CD8-positive, alpha-beta memory T cell (primary cell): ENCODE results near the gene TMUB1. TPM values are rescaled to one million over a fixed set of nuclear protein-coding genes. Genes with fewer than 3 reads are reported as not detected.

ENCODE experiments used
- CTCF ChIA-PET: fragments of 350-600 bp; sonication (Branson Sonifier 250); formaldehyde crosslinking; loops from one replicate; lab custom pipeline; 2021; ENCODE audit warnings: antibody characterized with exemption; lab: Charles Lee
- POLR2A ChIA-PET: fragments of 350-600 bp; sonication (Branson Sonifier 250); formaldehyde crosslinking; loops from one replicate; lab custom pipeline; 2021; ENCODE audit warnings: antibody characterized with exemption; lab: Charles Lee
- DNase-seq, 5 donors: peaks; one replicate each; pipeline versions ENCODE4 v3.0.0 to v3.0.0-alpha.2; 2020 to 2022; ENCODE audit warnings: mixed read lengths in 1 of 5
- H3K27ac ChIP-seq: one replicate; pipeline ENCODE4 v1.7.0; 2013; ENCODE audit warnings: low read depth, mild to moderate bottlenecking, low read length, moderate library complexity
- H3K27me3 ChIP-seq: 2 replicates; pipeline ENCODE4 v1.7.0; 2013; ENCODE audit warnings: low read length, mild to moderate bottlenecking; ENCODE audit not compliant: insufficient read depth, poor library complexity, severe bottlenecking
- H3K36me3 ChIP-seq: 2 replicates; pipeline ENCODE4 v1.7.0; 2013; ENCODE audit warnings: mild to moderate bottlenecking, low read length, moderate library complexity; ENCODE audit not compliant: insufficient read depth
- H3K4me1 ChIP-seq: 2 replicates; pipeline ENCODE4 v1.7.0; 2013; ENCODE audit warnings: mild to moderate bottlenecking, low read length, moderate library complexity; ENCODE audit not compliant: insufficient read depth
- H3K4me3 ChIP-seq: 2 replicates; pipeline ENCODE4 v1.7.0; 2013; ENCODE audit warnings: mild to moderate bottlenecking, low read length
- H3K9me3 ChIP-seq: 2 replicates; pipeline ENCODE4 v1.7.0; 2013; ENCODE audit warnings: mild to moderate bottlenecking, low read length
- H3K27ac Mint-ChIP-seq, 8 donors: one replicate each; pipeline ENCODE4 v1.8.0; 2020 to 2021; ENCODE audit warnings: mixed read lengths in 8 of 8, mild to moderate bottlenecking in 6 of 8, inconsistent platforms in 3 of 8, moderate library complexity in 3 of 8
- H3K27me3 Mint-ChIP-seq, 2 donors: one replicate each; pipeline ENCODE4 v1.8.0; 2020 to 2021; ENCODE audit warnings: mixed read lengths in 2 of 2, mild to moderate bottlenecking in 1 of 2, moderate library complexity in 1 of 2
- H3K36me3 Mint-ChIP-seq, 3 donors: one replicate each; pipeline ENCODE4 v1.8.0; 2020 to 2021; ENCODE audit warnings: mixed read lengths in 3 of 3, inconsistent platforms in 1 of 3, mild to moderate bottlenecking in 1 of 3
- H3K4me1 Mint-ChIP-seq, 3 donors: one replicate each; pipeline ENCODE4 v1.8.0; 2020 to 2021; ENCODE audit warnings: mixed read lengths in 3 of 3, inconsistent platforms in 1 of 3, mild to moderate bottlenecking in 1 of 3
- H3K4me3 Mint-ChIP-seq, 7 donors: one replicate each; pipeline ENCODE4 v1.8.0; 2020 to 2021; ENCODE audit warnings: mixed read lengths in 7 of 7, mild to moderate bottlenecking in 6 of 7, moderate library complexity in 4 of 7, inconsistent platforms in 2 of 7
- H3K9me3 Mint-ChIP-seq, 5 donors: one replicate each; pipeline ENCODE4 v1.8.0; 2020 to 2022; ENCODE audit warnings: mixed read lengths in 5 of 5, mild to moderate bottlenecking in 3 of 5, moderate library complexity in 2 of 5, inconsistent platforms in 1 of 5
- polyA plus RNA-seq: library from polyadenylated mRNA; unstranded; fragments of 300-500 nt; fragmentation: Illumina TruSeq; gene quantifications from one replicate; pipeline ENCODE4 v1.2.3, GENCODE V29; 2021
- total RNA-seq, 2 experiments: library from RNA; stranded (reverse); gene quantifications; one replicate each; pipeline ENCODE4 v1.2.3, GENCODE V29; 2021

The TMUB1 gene
- total and polyA plus RNA-seq, 3 experiments from 2014 or later = 69.7 to 83.5 (median 81.7) TPM

DNA sequence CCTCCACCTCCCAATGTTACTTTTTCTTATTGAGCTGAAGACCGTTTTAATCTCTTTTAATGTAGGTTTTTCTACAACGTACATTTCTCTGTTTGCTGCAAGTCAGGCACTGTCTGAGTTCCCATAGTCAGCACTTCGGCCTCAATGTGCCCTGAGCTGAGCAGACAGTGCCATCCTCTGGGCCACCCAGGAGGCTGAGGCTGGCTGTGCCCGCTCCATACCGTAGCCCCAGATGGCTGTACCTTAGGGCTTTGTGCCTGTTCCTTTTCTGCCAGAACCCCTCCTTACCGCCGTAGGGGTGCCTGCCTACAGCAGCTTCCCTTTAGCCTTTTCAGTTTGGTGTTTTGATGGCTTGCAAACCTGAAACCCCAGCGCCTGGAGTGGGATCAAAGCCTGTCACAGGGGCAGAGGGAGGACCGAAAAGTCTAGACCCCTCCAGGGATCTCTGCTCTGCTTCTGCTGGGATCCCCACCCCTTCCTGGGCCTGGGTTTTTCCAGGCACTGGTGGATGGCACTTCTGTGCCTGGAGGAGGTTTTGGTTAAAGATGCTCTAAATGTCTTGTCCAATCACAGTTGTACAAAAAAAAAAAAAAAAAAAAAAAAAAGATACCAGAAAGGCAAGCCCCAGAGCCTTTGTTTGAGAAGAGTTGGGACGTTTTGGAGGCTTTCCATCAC is 12.0 kb upstream of the TMUB1 start:
- Mint-ChIP-seq H3K4me3 (no peak overlapping the region), H3K4me1 (peaks cover 0 to 1% (median 0%) of the 10 kb centered on the region in 3 donors), H3K27ac (no peak overlapping the region), H3K36me3 (no peaks in the 10 kb centered on the region), H3K27me3 (no peaks in the 10 kb centered on the region), H3K9me3 (no peaks in the 10 kb centered on the region)
- ChIA-PET CTCF (interaction anchor here (0.7 to 1.3 kb wide), 5 partner anchors 16 to 133 kb away, joined by 3 to 4 read pairs (median 3); partner anchors contain the start of gene ABCB8), POLR2A (interaction anchor here (1.3 kb wide), 1 partner anchor 15 kb away, joined by 3 read pairs; the partner anchor contains the start of gene FASTK)
- no peak for DNase-seq
- no peak overlapping the region for H3K4me3 ChIP-seq
- H3K4me1 ChIP-seq = no peaks in the 10 kb centered on the region
- H3K36me3 ChIP-seq = no peaks in the 10 kb centered on the region
- H3K27me3 ChIP-seq = no peaks in the 10 kb centered on the region
- H3K27ac ChIP-seq = no peak overlapping the region
- H3K9me3 ChIP-seq = no peaks in the 10 kb centered on the region

DNA sequence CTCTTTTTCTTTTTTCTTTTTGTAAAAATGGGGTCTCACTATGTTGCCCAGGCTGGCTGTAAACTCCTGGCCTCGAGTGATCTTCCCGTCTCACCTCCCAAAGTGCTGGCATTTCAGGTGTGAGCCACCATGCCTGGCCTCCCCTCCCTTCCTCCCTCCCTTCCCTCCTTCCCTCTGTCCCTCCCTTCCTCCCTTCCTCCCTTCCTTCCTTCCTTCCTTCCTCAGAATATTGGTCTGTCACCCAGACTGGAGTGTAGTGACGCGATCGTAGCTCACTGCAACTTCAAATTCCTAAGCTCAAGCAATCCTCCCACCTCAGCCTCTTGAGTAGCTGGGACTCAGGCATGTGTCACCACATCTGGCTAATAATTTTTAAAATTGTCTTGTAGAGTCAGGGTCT is 11.4 kb upstream of the TMUB1 start:
- no peak overlapping the region for H3K4me3 Mint-ChIP-seq
- POLR2A ChIA-PET = no interaction called here

DNA sequence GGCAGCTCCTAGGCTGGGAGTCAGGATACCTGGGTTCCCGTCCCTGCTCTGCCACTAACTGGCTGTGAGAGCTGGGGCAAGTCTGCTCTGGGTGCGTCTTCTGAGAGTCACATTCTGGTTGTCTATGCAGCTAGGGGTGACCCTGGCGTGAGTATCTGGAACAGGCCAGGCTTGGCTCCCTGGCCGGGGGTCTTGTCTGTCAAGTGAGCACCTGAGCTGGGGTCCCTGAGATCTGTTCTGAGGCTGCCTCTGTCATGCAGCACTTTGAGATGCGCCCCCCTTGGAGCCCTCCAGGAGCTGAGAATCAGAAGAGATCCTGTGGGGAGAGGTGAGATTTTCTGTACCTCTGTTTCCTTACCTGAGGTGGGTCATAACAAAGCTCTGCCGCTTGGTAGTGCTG is 10.5 kb upstream of the TMUB1 start:
- Mint-ChIP-seq H3K9me3 (no peaks in the 10 kb centered on the region), H3K36me3 (no peaks in the 10 kb centered on the region)
- POLR2A ChIA-PET = no interaction called here

More for the DNA sequence above, 11.4 kb upstream of the TMUB1 start:
- no peaks in the 10 kb centered on the region for H3K27me3 Mint-ChIP-seq
- H3K4me1 Mint-ChIP-seq = peaks cover 0 to 3% (median under 1%) of the 10 kb centered on the region in 3 donors
- no peaks in the 10 kb centered on the region for H3K36me3 ChIP-seq
- H3K4me1 ChIP-seq = no peaks in the 10 kb centered on the region
- no peak for DNase-seq
- no peak overlapping the region for H3K4me3 ChIP-seq
- no peaks in the 10 kb centered on the region for H3K9me3 ChIP-seq
- no peak overlapping the region for H3K27ac Mint-ChIP-seq
- H3K36me3 Mint-ChIP-seq = no peaks in the 10 kb centered on the region
- H3K9me3 Mint-ChIP-seq = no peaks in the 10 kb centered on the region
- H3K27me3 ChIP-seq = no peaks in the 10 kb centered on the region
- no peak overlapping the region for H3K27ac ChIP-seq
- CTCF ChIA-PET = interaction anchor here (0.7 to 1.3 kb wide), 5 partner anchors 10 to 132 kb away, joined by 3 to 4 read pairs (median 3); partner anchors contain the start of gene ABCB8

DNA sequence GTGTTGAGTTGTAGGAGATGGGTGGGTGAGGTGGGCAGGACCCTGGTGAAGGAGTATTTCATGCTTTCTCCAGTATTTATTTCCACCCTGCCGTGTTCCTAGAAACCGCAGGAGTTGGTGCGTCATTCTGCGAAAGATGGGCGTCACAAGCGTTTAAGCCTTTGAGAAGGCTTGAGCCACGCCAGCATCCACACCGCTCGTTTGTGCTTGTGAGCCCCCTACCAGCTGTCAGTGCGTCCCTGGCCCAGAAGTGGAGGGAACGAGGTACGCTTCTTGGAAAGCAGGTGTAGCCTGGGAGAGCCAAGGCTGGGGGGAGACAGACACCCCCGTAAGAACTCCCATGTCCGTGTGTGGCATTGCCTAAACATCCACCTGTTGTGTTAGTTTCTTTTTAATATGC is 8.7 kb upstream of the TMUB1 start:
- Mint-ChIP-seq H3K4me3 (peak overlapping the region in 1 of 7 donors; percentile 3), H3K36me3 (no peaks in the 10 kb centered on the region), H3K4me1 (peaks cover 10 to 17% (median 15%) of the 10 kb centered on the region in 3 donors), H3K27ac (peak overlapping the region in 1 of 8 donors; percentile 46), H3K9me3 (no peaks in the 10 kb centered on the region), H3K27me3 (peaks cover 0 to 8% of the 10 kb centered on the region in 2 donors)
- no peak for DNase-seq
- Histone ChIP-seq H3K9me3 (no peaks in the 10 kb centered on the region), H3K4me3 (no peak overlapping the region), H3K36me3 (no peaks in the 10 kb centered on the region), H3K27me3 (no peaks in the 10 kb centered on the region), H3K4me1 (peaks cover 20% of the 10 kb centered on the region), H3K27ac (no peak overlapping the region)
- CTCF ChIA-PET = interaction anchor here (0.9 to 1.4 kb wide), 2 partner anchors 19 to 32 kb away, joined by 3 to 5 read pairs; no protein-coding TSS in a partner anchor
- POLR2A ChIA-PET = no interaction called here

More for the DNA sequence above, 10.5 kb upstream of the TMUB1 start:
- Histone ChIP-seq H3K4me1 (peaks cover 6% of the 10 kb centered on the region), H3K36me3 (no peaks in the 10 kb centered on the region), H3K4me3 (no peak overlapping the region), H3K27ac (no peak overlapping the region), H3K9me3 (no peaks in the 10 kb centered on the region), H3K27me3 (no peaks in the 10 kb centered on the region)
- Mint-ChIP-seq H3K4me3 (no peak overlapping the region), H3K4me1 (peaks cover 5 to 9% (median 9%) of the 10 kb centered on the region in 3 donors), H3K27ac (peak overlapping the region in 1 of 8 donors; percentile 36), H3K27me3 (peaks cover 0 to 1% of the 10 kb centered on the region in 2 donors)
- no peak for DNase-seq
- CTCF ChIA-PET = interaction anchor here (0.8 to 1.3 kb wide), 5 partner anchors 9 to 77 kb away, joined by 3 to 4 read pairs (median 3); no protein-coding TSS in a partner anchor

DNA sequence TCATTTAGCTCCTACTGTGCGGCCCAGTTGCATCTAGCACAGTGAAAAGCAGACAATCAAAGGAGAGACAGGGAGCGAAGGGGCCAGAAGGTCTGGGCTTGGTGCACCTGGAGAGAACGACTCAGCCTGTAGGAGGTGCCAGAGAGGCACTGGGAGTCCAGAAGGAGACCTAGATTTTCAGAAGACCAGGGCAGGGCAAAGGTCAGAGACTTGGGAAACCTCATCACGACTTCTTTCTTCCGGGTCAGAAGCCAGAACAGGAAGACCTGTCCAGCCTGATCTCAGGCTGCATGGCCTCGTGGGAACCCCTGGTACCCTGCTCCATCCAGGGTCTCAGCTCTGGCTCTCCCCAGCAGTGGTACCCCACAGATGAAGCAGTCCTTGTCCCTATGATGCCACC is 8.1 kb upstream of the TMUB1 start:
- peaks cover 20% of the 10 kb centered on the region for H3K4me1 ChIP-seq
- H3K9me3 Mint-ChIP-seq = no peaks in the 10 kb centered on the region
- peak overlapping the region in 1 of 7 donors; percentile 3 for H3K4me3 Mint-ChIP-seq
- no peaks in the 10 kb centered on the region for H3K27me3 ChIP-seq
- no peak overlapping the region for H3K27ac ChIP-seq
- H3K4me1 Mint-ChIP-seq = peaks cover 10 to 17% (median 15%) of the 10 kb centered on the region in 3 donors
- DNase-seq = no peak
- H3K4me3 ChIP-seq = no peak overlapping the region
- no peaks in the 10 kb centered on the region for H3K9me3 ChIP-seq
- no peak overlapping the region for H3K27ac Mint-ChIP-seq
- no peaks in the 10 kb centered on the region for H3K36me3 ChIP-seq
- ChIA-PET CTCF (interaction anchor here (1.4 kb wide), 1 partner anchor 31 kb away, joined by 5 read pairs; no protein-coding TSS in a partner anchor), POLR2A (no interaction called here)
- peaks cover 0 to 8% of the 10 kb centered on the region in 2 donors for H3K27me3 Mint-ChIP-seq
- peaks cover 0 to 1% (median 0%) of the 10 kb centered on the region in 3 donors for H3K36me3 Mint-ChIP-seq

DNA sequence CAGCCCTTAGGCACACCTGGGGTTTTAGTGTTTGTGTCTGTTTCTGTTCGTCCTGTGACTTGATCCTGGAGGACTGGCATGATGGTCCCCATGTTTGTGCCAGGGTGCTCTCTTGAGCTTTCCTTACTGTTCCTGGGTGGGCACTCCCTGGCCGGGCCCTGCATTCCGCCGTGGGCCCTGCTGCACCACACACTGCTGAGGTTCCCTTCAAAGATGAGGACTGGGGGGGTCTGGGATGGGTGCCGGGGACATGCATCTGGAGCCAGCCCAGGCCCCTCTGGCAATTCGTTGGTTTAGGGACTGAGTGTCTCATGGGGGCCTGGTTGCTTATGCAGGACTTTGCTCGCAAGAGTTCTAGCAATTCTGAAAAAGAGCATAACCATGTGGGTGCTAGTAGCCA is 7.7 kb upstream of the TMUB1 start:
- CTCF ChIA-PET = interaction anchor here (1.4 to 4.8 kb wide), 2 partner anchors 20 to 31 kb away, joined by 5 to 25 read pairs; no protein-coding TSS in a partner anchor
- Histone ChIP-seq H3K27me3 (no peaks in the 10 kb centered on the region), H3K4me3 (no peak overlapping the region), H3K27ac (no peak overlapping the region), H3K36me3 (no peaks in the 10 kb centered on the region), H3K4me1 (peaks cover 20% of the 10 kb centered on the region), H3K9me3 (no peaks in the 10 kb centered on the region)
- POLR2A ChIA-PET = no interaction called here
- Mint-ChIP-seq H3K9me3 (no peaks in the 10 kb centered on the region), H3K36me3 (peaks cover 0 to 1% (median 0%) of the 10 kb centered on the region in 3 donors), H3K27ac (no peak overlapping the region), H3K27me3 (peaks cover 0 to 8% of the 10 kb centered on the region in 2 donors), H3K4me1 (peaks cover 10 to 17% (median 15%) of the 10 kb centered on the region in 3 donors), H3K4me3 (peak overlapping the region in 1 of 7 donors; percentile 3)
- DNase-seq = no peak

DNA sequence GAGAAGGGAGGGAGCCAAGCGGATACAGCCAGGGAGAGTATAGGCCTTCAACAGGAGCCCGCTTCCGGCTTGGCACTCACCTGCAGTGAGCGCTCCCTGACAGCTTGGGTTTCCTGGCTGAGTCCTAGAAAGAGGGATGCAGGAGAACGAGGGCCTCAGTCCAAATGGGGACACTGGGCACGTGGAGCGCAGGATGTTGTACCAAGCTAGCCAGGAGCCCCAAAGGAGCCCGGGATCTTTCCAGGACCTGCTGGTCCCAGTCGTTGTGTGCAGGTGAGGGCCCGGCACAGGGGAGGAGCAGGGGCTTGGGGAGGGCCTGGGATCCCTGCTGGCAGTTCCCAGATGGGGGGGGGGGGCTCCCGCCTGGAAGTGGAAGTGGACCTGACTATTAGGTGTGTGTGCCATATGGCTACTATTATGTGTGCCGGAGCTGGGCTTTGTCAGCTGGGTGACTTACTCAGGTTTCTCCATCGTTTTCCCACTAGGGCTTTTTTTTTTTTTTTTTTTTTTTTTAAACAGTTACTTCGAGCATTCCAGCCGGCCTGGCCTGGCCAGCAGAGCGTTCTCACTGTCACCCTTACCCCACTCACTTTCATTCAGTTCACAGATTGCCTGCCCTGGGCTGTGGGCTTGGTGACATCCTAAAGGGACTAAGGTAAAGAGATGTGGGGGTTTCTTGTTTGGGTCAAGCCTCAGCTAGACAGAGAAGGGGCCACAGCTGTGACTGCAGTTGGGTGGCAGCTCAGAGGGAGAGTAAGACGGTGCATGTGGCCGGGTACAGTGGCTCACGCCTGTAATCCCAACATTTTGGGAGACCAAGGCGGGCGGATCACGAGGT is 6.8 kb upstream of the TMUB1 start:
- H3K4me3 Mint-ChIP-seq = peak overlapping the region in 1 of 7 donors; percentile 36
- no peak overlapping the region for H3K27ac Mint-ChIP-seq
- ChIA-PET POLR2A (interaction anchor here (0.6 kb wide), 1 partner anchor 628 kb away, joined by 6 read pairs; no protein-coding TSS in a partner anchor), CTCF (interaction anchor here (1.1 to 4.8 kb wide), 4 partner anchors 9 to 127 kb away, joined by 3 to 25 read pairs (median 4); partner anchors contain the start of gene FASTK)
- H3K9me3 Mint-ChIP-seq = no peaks in the 10 kb centered on the region
- Histone ChIP-seq H3K9me3 (no peaks in the 10 kb centered on the region), H3K36me3 (no peaks in the 10 kb centered on the region), H3K4me1 (peaks cover 29% of the 10 kb centered on the region), H3K27ac (no peak overlapping the region), H3K4me3 (no peak overlapping the region), H3K27me3 (no peaks in the 10 kb centered on the region)
- no peak for DNase-seq
- H3K36me3 Mint-ChIP-seq = peaks cover 0 to 4% (median 0%) of the 10 kb centered on the region in 3 donors
- peaks cover 0 to 10% of the 10 kb centered on the region in 2 donors for H3K27me3 Mint-ChIP-seq
- H3K4me1 Mint-ChIP-seq = peaks cover 17 to 26% (median 22%) of the 10 kb centered on the region in 3 donors
